ENCODE results near the gene KIRREL3.

- TF ChIP-seq CTCF (IDR thresholded peaks at IDR 0.05; ENCODE audit: low read depth, low read length) (no peak), EZH2phosphoT487 (IDR thresholded peaks at IDR 0.05; ENCODE audit: low read depth) (no peak)
These were observed 331.2 kb downstream of the KIRREL3 start for GRCh38 chr11:126669416-126669815.
